Left renal cortex interstitium (tissue), 4 donors: Measurements from ENCODE around the gene TIMM44. TPM values are rescaled to one million over a fixed set of nuclear protein-coding genes. Genes with fewer than 3 reads are reported as not detected.

Experiments
- DNase-seq, 4 donors: peaks; one replicate each; pipeline ENCODE4 v3.0.0-alpha.2; 2013; ENCODE audit warnings: low read depth in 4 of 4, low spot score in 2 of 4, missing footprints in 1 of 4
- polyA plus RNA-seq, 4 donors: library from polyadenylated mRNA; unstranded; fragments of 120-200 nt; gene quantifications; one replicate each; pipeline ENCODE4 v1.2.1, GENCODE V29; 2013; ENCODE audit not compliant: insufficient read length in 4 of 4

The TIMM44 gene
- polyA plus RNA-seq, 4 donors, result 39.2 to 62.5 (median 52.1) TPM

DNA sequence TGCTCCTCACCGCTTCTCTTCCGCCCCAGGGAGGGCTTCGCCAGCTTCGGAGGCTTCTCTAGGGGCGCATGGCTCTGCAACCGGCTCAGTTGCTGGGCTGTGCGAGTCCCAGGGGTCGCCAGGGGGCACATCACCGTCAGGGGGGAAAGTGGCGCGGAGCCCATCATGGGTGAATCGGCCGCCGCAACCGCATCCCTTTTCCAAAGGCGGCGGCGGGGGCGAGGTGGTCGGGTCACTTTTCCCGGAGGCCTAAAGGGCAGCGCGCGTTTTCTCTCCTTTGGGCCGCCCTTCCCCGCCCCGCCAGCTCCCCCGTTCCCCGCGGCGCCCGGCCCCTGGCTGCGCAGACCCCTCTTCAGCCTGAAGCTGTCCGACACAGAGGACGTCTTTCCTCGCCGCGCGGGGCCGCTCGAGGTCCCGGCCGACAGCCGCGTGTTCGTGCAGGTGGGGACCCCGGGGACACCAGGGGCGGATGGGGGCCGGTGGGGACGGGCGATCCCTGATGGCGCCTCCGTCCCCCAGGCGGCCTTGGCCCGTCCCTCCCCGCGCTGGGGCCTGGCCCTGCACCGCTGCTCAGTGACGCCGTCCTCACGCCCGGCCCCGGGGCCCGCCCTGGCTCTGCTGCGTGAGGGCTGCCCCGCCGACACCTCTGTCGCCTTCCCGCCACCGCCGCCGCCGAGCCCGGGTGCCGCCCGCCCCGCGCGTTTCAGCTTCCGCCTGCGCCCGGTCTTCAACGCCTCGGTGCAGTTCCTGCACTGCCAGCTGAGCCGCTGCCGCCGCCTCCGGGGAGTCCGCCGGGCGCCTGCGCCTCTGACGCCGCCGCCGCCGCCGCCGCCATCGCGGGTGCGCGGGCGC is 27.1 kb downstream of the TIMM44 start:
- DNase-seq, result no peak

DNA sequence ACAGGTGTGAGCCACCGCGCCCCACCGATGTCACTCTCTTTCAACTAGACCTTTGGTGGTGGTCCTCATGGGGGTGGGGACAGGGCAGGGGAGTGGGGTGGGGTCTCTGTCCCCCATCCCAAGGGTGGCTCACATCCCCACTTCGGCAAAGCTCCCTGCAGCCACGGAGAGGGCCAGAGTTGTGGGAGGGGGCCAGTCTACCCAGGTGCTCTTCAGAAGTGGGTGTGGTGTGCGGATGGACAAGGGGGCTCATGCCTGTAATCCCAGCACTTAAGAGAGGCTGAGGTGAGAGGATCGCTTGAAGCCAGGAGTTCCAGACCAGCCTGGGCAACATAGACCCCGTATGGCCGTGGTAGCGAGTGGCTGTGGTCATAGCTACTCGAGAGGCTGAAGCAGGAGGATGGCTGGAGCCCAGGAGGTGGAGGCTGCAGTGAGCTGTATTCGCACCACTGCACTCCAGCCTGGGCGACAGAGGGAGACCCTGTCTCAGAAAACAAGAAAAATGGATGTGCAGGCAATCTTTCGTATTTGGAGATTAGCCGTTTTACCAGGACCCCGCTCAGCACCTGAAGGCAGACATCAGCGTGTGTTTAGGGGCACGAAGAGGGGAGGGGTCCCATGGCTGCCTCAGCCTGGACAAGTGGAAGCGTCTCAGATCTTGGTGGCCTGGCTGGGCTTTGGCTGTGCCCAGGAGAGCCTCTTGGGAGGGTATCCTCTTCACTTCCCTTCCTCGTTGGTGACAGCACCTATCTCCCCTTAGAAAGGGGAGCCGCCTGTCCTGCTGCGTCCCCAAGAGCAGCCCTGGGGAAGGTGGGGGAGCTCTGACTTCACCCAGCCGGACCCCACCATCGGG is 28.0 kb downstream of the TIMM44 start:
- no peak for DNase-seq

DNA sequence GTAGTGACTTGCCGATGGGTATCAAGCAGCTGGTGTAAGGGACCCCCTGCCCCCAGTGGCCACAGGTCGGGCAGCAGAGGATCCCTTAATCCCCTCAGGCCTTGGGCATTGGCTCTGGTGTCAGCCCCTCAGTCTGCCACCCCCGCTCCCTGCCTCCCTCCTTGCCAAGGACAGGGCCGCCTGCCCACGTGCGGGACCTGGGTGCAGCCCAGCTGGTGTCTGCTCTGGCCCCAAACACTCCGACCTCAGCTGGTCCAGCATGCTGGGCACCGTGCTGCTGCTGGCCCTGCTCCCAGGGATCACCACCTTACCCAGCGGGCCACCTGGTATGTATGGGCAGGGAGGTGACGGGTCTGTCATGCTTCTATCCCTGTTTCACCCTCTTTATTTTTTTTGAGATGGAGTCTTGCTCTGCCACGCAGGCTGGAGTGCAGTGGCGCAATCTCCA is 28.8 kb downstream of the TIMM44 start, which contains the start of gene TGFBR3L:
TGFBR3L (plus strand) TSS at position 233 of the 448 bp plus-strand sequence.
- DNase-seq, result no peak

DNA sequence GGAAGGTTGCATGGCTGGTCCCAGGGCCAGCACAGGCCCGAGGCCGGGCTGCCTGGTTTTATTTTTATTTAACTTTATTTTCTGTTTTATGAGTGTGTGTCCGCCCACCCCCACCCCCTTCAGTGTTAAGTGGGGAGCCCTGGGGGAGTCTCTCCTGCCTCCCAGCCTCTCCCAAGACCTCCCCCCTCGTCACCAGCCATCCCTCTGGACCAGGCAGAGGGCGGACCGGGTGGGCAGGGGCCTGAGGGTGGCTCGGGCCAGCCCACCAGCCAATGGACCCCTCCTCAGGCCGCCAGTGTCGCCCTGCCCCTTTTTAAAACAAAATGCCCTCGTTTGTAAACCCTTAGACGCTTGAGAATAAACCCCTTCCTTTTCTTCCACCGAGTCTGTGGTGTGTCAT is 29.4 kb downstream of the TIMM44 start:
- DNase-seq, result no peak

DNA sequence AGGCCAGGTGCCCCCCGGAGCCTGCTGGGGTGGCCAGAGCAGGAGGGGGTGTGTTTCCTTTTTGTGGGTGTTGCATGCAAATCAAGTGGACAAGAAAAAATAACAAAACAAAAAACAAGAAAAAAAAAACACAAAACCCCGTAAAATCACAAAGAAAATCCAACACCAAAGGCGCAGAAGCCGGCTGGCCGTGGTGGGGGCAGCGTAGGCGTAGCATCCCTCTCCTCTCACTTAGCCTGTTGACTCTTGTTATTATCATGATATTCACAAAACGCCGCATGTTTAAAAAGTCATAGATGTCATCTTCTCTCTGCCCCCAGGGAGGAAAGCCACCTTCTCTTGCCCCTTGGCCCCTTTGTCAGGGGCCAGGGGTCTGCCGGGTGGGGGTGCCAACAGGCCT is 29.8 kb downstream of the TIMM44 start:
- DNase-seq, result no peak

DNA sequence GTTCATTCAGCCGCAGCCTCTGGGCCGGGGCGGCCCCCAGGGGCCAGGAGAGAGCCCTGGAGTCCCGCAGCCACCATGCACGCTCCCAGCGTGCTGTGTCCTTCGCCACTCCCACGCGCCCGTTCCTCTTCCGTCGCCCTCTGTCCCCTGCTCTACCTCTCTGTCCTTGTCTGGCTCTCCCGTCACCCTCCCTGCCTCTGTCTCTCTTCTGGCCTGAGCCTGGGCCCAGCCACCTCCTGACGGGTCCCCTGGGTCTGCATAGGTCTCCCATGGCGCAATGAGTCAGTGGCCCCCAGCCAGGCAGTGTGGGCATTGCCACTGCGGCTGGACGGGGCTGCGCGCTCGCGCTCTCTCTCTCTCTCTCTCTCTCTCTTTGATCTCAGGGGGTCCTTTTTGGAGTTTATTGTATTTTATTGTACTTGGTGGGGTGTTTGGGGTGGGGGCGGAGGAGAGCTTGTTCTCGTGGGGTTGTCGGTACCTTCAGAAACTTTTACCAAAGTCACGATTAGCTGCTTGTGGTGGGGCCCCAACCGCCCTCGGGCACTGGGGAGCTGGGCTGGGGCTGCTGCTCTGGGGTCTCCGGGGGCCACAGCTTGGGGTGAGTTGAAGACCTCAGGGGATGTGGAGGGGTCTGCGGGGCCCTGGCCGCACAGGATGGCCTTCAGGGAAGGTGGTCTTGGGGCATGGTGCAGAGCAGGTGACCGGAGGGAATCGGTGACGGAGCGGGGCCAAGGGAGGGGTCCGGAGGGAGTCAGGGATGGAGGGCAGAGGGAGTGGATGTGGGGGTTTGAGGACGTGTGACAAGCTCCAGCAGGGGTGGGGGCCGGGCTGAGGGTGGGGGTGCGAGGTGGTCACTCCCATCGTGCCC is 30.5 kb downstream of the TIMM44 start:
- no peak for DNase-seq

DNA sequence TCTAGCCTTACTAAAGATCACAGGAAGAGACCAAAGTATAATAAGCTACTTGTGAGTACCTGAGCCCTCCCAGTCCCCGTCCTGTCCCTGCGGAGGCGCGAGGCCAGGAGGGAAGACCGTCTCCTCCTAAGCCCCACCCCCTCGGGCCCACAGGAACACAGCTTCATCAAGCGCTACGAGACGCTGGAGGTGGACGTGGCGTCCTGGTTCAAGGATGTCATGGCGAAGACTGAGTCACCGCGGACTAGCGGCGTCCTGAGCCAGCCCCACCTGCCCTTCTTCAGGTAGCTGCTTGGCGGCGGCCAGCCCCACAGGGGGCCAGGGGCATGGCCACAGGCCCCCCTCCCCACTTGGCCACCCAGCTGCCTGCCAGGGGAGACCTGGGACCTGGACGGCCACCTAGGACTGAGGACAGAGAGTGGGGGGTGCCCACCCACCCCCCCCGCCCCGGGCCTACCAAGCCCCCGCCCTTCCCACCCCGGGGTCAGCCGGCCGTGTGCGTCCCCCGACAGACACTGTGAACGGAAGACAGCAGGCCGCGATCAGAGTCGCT is 31.2 kb downstream of the TIMM44 start:
- no peak for DNase-seq

DNA sequence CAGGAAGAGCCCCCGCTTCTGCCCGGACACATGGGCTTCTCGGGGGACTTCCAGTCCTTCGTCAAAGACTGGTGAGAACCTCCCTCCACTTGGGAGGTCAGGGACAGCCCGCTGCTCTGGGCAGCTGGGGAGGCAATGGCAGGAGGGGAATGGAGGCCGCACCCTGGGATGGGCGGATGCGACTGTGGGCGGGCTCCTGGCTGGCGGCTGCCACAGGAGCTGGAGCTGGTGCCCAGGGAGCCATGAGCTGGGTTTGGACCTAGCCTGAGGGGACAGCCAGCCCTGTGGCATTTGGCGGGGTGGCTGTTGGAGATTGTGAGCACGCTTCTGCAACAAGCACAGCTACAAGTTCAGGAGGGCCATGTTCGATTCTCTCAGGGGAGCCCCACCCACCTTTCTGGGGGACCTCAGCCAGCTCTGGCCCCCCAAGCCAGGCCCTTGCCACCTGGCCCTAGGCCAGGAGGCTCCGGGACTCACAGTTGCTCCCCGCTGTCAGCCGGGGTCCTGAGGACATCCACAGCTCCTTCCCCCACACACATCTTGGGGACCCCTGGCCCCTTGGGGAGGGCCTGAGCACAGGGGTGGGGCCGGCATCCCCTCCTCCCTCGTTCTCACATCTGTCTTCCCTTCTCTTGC is 31.8 kb downstream of the TIMM44 start:
- no peak for DNase-seq

DNA sequence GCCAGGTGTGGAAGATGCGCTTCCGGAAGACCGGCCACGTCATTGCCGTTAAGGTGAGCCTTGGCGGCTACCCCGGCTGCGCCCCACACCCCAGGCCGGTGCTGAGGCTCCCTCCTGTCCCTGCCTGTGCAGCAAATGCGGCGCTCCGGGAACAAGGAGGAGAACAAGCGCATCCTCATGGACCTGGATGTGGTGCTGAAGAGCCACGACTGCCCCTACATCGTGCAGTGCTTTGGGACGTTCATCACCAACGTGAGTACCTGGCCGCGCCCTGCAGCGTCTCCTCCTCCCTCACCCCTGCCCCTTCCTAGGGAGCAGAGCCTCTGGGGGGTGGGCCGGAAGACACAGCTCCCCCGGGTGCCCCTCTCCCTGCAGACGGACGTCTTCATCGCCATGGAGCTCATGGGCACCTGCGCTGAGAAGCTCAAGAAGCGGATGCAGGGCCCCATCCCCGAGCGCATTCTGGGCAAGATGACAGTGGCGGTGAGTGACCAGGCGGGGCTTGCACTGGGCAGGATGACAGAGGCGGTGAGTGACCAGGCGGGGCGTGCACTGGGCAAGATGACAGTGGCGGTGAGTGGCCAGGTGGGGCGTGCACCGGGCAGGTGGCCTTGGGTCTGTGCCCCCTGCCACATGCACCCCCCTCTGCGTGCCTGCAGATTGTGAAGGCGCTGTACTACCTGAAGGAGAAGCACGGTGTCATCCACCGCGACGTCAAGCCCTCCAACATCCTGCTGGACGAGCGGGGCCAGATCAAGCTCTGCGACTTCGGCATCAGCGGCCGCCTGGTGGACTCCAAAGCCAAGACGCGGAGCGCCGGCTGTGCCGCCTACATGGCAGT is 32.9 kb downstream of the TIMM44 start:
- DNase-seq, result no peak

DNA sequence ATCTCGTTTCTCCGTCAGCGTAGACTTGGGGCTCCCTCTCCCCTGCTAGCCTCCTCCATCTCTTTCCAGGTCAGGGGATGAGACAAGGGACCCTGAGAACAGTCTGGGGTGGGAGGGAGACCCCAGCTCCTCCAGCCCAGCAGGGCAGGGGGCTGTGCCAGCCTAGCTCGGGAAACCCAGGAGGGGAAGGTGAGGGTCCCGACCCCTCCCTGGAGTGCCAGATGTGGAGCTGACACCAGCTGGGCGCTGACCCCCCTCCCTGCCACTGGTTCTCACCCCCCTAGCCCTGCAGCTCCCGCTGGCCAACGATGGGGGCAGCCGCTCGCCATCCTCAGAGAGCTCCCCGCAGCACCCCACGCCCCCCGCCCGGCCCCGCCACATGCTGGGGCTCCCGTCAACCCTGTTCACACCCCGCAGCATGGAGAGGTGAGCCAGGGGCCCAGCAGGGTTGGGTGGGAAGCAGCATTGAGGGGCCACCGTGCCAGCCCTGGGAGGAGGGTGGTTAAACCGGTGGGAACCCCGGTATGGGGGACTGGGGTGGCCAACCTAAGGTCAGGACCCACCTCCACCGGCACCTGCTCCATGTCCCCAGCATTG is 33.9 kb downstream of the TIMM44 start:
- no peak for DNase-seq

DNA sequence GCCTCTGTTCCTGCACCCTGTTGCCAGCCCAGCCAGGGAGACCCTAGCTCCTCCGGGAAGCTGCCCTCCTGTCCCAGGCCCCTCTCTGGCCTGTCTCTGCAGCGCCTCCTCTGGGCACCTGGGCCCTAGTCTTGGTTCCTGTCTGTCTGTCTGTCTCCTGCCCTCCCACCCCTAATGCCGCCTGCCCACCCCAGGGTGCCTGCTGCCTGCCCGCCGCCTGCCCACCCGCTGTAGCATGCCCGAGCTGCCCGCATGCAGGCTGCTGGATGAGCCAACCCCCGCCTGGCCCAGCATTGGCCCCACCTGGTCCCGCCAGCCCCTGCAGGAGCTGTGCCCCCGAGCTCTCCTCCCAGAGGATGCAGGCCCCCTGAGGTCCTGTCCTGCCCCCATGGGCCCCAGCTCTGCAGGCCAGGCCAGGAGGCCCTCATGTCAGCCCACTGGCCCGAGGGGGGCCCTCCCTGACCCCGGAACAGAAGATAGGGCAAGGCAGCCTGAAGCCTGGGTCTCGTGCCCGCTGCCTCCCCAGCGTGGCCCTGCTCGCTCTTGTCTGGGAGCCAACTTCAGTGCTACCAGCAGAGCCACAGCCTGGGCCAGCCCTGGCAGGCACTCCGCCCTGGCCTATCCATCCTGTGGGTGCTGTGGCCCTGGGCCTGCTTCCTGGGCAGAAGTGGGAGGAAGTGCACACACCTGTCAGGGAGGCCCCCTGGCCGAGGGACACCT is 34.6 kb downstream of the TIMM44 start:
- no peak for DNase-seq

DNA sequence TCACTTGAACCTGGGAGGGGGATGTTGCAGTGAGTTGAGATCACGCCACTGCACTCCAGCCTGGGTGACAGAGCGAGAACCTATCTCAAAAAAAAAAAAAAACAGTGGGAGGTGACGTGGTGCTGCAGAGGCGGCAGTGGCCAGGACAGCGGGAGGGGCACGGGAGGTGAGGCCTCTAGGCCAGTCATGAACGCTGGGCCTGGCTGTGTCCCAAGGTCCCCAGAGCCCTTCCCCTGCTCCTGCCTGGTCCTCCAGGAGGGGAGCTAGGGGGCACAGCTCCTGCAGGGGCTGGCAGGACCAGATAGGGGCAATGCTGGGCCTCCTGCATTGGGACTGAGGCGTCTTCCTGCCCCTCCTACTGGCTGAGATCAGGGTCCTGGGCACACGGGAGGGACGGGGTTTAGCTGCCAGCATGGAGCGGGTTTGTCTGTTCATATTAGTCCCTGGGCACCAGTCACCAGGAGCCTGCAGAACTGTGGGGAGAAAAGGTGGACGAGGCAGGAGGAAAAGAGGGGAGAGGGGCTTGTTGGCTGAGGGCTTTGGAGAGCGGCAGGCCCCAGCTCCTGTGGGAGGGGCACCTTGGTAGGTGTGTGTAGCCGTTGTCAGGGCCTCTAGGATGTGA is 35.3 kb downstream of the TIMM44 start:
- DNase-seq, result no peak

DNA sequence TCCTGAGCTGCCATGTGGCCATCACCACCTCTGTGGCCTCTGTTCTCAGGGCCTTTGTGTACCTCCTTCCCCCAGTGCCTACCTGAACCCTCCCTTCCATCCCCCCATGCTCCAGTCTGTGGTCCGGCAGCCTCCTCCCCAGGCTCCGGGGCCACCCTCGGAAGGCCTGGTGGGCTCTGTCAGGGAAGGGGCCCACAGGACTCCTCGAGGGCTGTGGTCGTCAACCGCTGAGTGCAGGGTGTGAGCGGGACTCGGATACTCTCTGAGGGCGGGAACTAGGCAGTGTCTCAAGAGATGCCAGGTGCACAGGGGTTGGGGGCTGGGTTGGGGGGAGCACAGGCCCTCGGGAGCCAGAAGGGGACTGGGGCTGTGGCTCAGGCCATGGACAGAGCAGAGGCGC is 35.9 kb downstream of the TIMM44 start:
- no peak for DNase-seq

DNA sequence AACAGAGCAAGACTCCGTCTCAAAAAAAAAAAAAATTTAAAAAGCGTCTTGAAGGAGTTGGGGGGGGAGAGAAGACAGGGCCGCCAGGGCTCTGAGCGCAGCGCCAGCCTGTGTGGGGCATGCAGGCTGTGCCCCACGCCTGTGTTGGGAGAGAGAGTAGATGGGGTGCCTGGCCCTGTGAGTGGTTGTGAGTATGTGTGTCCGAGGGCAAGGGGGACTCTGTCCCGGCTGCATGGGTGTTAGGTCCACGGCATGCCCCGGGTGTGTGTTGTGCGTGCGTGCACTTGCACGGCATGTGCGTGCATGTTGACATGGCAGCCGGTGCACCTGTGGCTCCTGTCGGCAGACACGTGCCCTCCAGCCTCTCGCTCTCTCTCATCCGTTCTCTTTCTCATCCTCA is 36.3 kb downstream of the TIMM44 start:
- no peak for DNase-seq

DNA sequence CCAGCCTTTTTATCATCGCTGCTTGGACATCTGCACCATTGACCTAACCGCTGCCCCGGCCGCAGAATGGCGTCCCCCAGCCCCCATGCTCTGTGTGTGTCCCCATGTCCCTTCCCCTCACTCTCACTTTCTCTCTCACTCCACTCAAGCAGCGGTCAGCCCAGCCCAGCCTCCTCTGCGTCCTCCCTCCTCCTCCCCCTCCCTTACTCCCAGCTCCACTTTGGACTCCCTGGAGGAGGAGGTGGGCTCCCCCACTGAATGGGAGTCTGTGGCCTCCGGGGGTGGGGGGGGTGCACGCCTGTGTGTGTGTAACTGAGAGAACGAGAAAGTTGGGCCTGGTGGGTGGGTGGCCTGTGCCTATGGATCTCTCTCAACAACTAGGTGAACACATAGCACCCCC is 37.6 kb downstream of the TIMM44 start:
- DNase-seq, result no peak

DNA sequence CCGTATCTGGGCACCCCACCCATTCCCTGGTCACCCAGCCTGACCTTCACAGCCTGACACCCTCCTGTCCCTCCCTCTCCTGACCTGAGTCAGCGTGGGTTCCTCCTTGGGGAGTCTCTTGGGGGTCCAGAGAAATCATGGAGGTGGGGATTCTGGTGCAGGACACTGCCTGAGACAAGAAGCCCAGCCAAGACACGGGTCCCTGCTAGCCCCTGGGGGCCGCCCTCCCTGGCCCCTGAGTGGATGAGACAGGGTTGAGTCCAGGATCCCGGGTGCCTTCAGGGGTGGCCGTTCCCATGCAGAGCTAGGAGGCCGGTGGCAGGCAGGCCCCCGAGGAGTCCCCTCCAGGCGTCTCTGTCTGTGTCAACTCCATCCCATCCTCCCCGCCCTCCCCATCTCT is 38.2 kb downstream of the TIMM44 start:
- no peak for DNase-seq
